ENCODE data around the gene BIN2. TPM values are rescaled to one million over a fixed set of nuclear protein-coding genes. Genes with fewer than 3 reads are reported as not detected.

The BIN2 gene
- total and polyA plus RNA-seq, 9 of the 15 experiments (the other 6 are each of a cell fraction or from before 2014, with no cell fraction given): 0.04 to 0.39 (median 0.25) TPM; not detected in 1

GRCh38 chr12:51270067-51270950 is 53.7 kb downstream of the BIN2 start, which contains the start of gene SMAGP (continued):
- TF ChIP-seq ZBTB11 (CRISPR knock-in tag; IDR thresholded peaks at IDR 0.05) (0 out of 6 replicates have a peak, but pooled peaks of 1 of the 3 experiments have one; percentile 22), CREBBP (IDR thresholded peaks at IDR 0.05; ENCODE audit: low read depth, low read length) (no peak), ZKSCAN1 (IDR thresholded peaks at IDR 0.05; ENCODE audit: low read depth, low read length) (no peak), NKRF (IDR thresholded peaks at IDR 0.05; ENCODE audit: borderline replicate concordance) (no peak), BRD9 (IDR thresholded peaks at IDR 0.05; ENCODE audit: low read depth, partially characterized antibody) (no peak), ETV6 (IDR thresholded peaks at IDR 0.05; ENCODE audit: borderline replicate concordance in 1 of 2, low read depth in 2 of 2, low read length in 1 of 2) (no peak), ETV6 (CRISPR knock-in tag; IDR thresholded peaks at IDR 0.05; ENCODE audit: borderline replicate concordance) (no peak), EP400 (IDR thresholded peaks at IDR 0.05) (peak; percentile 45; the same call in 1 of the 2 replicates), PRPF4 (IDR thresholded peaks at IDR 0.05; ENCODE audit: insufficient read depth, low read depth, low read length, poor library complexity, severe bottlenecking) (no peak), MITF (IDR thresholded peaks at IDR 0.05) (no peak), KAT7 (CRISPR knock-in tag; IDR thresholded peaks at IDR 0.05; ENCODE audit: borderline replicate concordance) (peak; percentile 57; the same call in 1 of the 2 replicates), FOXP1 (CRISPR knock-in tag; IDR thresholded peaks at IDR 0.05) (no peak), NELFE (IDR thresholded peaks at IDR 0.05; ENCODE audit: insufficient read depth, insufficient read length) (no peak), DNMT1 (IDR thresholded peaks at IDR 0.05) (no peak), CXXC5 (CRISPR knock-in tag; IDR thresholded peaks at IDR 0.05) (0 out of 2 replicates have a peak, but pooled peaks have one; percentile 54), NFRKB (IDR thresholded peaks at IDR 0.05; ENCODE audit: low read depth) (no peak; the same call in 1 of the 2 replicates), EGR1 (conservative IDR thresholded peaks at IDR 0.05) (peak; percentile 80), SMAD1 (IDR thresholded peaks at IDR 0.05; ENCODE audit: low read depth, low read length, partially characterized antibody) (no peak), MXI1 (IDR thresholded peaks at IDR 0.05; ENCODE audit: low read depth, low read length) (no peak), FOXA3 (CRISPR knock-in tag; conservative IDR thresholded peaks at IDR 0.05 in 1 of 2, IDR thresholded peaks at IDR 0.05 in 1 of 2) (no peak)

All from K562 (cell line).